ENCODE results near the gene ZNF74.

ZNF74 gene

DNA sequence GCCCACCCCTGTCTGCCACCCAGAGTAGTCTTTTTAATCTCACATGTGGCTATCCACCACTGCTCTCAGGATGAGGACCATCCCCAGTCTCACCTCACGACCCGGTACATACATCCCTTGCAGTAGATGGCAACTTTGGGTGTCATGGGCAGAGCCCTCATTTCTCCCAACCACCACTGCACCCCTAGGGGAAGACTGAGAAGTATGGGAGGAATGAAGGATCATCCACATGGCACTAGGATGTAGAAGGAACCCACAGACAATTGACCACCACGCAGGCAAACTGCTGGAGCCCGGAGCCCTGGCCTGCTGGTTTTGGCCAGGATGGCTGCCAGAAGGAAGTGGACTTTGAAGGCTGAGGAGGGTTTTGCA is 45.6 kb downstream of the ZNF74 start:
- no peak overlapping the region for H3K4me3 ChIP-seq (ENCODE audit: low read depth, low read length)
- TF ChIP-seq, protein P1, sequence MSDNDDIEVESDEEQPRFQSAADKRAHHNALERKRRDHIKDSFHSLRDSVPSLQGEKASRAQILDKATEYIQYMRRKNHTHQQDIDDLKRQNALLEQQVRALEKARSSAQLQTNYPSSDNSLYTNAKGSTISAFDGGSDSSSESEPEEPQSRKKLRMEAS (IDR thresholded peaks at IDR 0.05; ENCODE audit: low read depth, low read length): no peak
- TF ChIP-seq, protein P2, sequence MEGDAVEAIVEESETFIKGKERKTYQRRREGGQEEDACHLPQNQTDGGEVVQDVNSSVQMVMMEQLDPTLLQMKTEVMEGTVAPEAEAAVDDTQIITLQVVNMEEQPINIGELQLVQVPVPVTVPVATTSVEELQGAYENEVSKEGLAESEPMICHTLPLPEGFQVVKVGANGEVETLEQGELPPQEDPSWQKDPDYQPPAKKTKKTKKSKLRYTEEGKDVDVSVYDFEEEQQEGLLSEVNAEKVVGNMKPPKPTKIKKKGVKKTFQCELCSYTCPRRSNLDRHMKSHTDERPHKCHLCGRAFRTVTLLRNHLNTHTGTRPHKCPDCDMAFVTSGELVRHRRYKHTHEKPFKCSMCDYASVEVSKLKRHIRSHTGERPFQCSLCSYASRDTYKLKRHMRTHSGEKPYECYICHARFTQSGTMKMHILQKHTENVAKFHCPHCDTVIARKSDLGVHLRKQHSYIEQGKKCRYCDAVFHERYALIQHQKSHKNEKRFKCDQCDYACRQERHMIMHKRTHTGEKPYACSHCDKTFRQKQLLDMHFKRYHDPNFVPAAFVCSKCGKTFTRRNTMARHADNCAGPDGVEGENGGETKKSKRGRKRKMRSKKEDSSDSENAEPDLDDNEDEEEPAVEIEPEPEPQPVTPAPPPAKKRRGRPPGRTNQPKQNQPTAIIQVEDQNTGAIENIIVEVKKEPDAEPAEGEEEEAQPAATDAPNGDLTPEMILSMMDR (IDR thresholded peaks at IDR 0.05; ENCODE audit: low read depth, low read length): no peak
- TF ChIP-seq MYC (IDR thresholded peaks at IDR 0.05; ENCODE audit: low read depth, low read length) (no peak), POLR2A (IDR thresholded peaks at IDR 0.05; ENCODE audit: extremely low read depth, insufficient read length) (no peak)
- DNase-seq (ENCODE audit: low read depth): no peak

DNA sequence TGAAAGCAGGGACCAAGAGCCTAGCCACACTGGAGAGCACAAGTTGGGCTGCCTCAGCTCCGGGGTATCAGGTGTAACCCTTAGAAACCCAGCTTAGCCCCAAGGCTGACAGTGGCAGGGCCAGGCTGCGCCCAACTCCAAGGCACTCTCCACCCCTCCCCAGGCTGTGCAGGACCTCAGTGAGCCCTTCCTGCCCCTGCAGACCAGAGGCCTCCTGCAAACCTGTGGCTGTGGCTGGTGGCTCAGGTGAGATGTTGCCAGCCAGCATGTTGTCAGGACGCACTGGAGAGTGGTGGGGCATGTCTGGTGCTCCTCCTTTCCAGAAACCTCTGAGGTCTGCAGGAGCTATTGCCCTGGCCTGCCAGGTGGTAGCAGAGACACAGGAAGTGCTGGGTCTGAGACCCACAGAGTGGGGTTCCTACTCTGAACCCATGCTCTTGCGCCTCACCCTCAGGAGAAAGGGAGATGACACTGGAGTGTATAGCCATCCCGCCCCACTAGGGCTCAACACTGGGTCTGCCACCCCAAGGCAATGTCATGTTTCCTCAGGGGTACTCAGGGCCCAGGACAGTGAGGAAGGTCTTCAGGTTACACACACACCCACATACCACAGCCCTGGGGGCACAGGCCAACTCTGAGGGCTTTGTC is 46.1 kb downstream of the ZNF74 start:
- TF ChIP-seq, protein P2 (IDR thresholded peaks at IDR 0.05; ENCODE audit: low read depth, low read length): no peak
- TF ChIP-seq POLR2A (IDR thresholded peaks at IDR 0.05; ENCODE audit: extremely low read depth, insufficient read length) (no peak), MYC (IDR thresholded peaks at IDR 0.05; ENCODE audit: low read depth, low read length) (no peak)
- TF ChIP-seq, protein P1 (IDR thresholded peaks at IDR 0.05; ENCODE audit: low read depth, low read length): no peak
- no peak overlapping the region for H3K4me3 ChIP-seq (ENCODE audit: low read depth, low read length)
- no peak for DNase-seq (ENCODE audit: low read depth)

DNA sequence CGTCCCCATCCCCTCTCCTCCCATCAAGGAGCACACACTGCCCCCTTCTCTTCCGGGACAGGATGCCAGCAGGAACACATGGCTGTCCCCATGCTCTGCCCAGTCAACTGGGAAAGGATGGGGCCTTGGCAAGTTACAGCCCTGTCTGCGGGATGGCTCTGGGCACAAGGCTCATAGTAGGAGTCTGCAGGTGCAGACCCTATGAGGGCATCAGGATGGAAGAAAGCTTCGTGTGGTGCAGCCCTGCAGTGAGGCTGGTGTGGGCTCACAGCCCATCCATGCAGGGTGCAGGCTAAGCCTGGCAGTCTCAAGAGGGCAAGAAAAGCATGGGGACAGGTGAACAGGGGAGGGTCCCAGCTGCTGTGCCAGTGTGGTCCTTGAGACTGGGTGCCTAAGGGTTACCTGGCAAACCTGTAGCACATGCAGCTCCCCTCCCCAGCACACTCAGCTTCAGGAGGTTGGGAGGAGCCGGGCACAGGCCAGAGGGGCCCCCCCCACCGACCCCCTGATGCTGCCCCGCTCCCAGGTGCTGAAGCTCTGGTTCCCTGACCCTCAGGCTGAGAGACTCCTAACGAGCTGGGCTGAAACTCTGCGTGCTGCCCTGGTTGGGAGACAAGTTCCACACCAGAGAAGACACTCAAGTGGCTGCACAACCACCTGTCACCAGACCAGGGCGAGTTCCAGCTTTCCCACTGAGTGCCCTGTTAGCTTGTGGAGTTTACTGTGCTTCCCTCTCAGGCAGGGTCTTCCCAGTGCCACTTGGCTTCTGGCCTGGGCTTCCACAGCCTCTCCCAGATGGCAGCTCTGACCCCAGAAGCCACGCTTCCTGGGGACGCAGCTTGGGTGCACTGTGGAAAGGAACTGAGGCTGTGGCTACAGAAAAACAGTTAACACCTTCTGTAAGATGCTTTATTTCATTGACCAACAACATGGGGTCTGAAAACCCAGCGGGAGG is 47.0 kb downstream of the ZNF74 start:
- no peak overlapping the region for H3K4me3 ChIP-seq (ENCODE audit: low read depth, low read length)
- TF ChIP-seq, protein P1 (IDR thresholded peaks at IDR 0.05; ENCODE audit: low read depth, low read length): no peak
- TF ChIP-seq POLR2A (IDR thresholded peaks at IDR 0.05; ENCODE audit: extremely low read depth, insufficient read length): no peak
- TF ChIP-seq MYC (IDR thresholded peaks at IDR 0.05; ENCODE audit: low read depth, low read length): no peak
- no peak for DNase-seq (ENCODE audit: low read depth)

DNA sequence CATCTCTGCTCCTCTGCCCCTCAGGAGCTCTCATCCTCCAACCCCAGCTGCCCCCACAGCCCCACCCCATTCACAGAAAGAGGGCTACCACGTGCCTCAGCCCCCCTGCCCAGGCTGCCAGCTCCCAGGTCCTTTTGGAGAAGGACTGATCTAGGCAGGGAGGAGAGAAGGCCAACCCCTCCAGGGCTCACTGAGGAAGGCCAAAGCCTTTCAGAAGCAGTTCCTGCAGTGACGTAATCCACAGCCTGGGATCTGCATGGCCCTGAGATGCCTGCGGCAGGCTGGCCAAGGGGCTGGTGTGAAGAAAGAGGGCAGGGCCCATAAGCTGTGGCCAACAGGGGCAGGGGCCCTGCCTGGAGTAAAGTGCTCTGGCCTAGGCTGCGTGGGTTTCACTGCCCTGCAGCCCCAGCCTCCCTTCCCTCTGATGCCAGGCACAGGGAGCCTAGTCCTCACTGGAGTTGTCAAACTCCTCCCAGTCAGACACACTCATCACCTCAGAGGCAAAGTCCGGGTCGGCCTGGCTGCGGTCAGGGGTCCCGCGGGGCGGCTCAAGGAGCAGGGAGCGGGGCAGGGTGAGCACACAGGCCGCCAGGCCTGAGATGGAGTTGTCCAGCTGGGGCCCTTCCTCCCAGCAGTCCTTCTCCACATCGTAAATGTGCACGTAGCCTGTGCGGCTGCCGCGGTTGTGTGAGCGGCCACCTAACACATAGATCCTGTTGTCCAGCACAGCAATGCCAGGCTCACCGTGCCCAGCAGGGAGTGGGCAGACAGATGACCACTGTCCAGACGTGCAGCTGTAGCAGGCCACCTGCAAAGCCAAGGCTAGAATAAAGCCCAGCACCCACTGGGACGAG is 47.9 kb downstream of the ZNF74 start:
- H3K4me3 ChIP-seq (ENCODE audit: low read depth, low read length): no peak overlapping the region
- TF ChIP-seq MYC (IDR thresholded peaks at IDR 0.05; ENCODE audit: low read depth, low read length) (no peak), POLR2A (IDR thresholded peaks at IDR 0.05; ENCODE audit: extremely low read depth, insufficient read length) (no peak)
- no peak for DNase-seq (ENCODE audit: low read depth)

DNA sequence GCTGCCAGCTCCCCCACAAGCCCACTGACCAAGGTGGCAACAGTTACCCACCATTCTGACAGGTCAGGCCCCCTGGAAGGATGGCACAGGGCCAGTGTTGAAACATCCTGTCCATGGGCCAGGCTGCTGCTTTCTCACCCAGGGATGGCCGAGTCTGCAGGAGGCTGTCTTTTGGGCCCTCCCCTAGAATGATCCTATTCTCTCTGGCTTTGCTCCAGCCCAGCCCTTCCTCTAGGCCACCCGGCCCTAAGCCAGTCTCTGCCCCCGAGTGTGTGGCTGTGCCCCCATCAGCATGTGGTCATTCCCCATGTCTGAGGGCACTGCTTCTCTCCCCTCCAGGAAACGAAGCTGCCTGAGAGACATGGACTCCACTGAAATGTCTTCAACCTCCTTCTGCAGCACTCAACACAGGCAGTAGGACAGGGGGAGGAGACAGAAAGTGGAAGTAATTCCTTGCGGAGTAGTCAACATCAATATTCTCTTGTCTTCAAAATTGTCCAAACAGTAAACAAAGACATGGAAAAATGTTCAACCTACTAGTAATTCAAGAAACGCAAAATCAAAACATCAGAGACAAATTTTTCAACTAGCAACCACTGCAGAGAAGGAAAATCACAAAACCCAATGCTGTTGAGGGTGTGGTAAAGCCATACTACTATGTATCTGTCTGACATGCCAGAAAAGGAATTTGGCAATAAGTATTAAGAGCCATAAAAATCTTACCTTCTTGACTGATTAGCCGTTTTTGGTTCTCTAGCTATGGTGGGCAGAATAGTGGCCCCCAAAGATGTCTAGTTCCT is 48.7 kb downstream of the ZNF74 start:
- TF ChIP-seq, protein P2 (IDR thresholded peaks at IDR 0.05; ENCODE audit: low read depth, low read length): no peak
- TF ChIP-seq, protein P1 (IDR thresholded peaks at IDR 0.05; ENCODE audit: low read depth, low read length): no peak
- TF ChIP-seq MYC (IDR thresholded peaks at IDR 0.05; ENCODE audit: low read depth, low read length): no peak
- no peak for TF ChIP-seq POLR2A (IDR thresholded peaks at IDR 0.05; ENCODE audit: extremely low read depth, insufficient read length)
- no peak for DNase-seq (ENCODE audit: low read depth)
- no peak overlapping the region for H3K4me3 ChIP-seq (ENCODE audit: low read depth, low read length)

DNA sequence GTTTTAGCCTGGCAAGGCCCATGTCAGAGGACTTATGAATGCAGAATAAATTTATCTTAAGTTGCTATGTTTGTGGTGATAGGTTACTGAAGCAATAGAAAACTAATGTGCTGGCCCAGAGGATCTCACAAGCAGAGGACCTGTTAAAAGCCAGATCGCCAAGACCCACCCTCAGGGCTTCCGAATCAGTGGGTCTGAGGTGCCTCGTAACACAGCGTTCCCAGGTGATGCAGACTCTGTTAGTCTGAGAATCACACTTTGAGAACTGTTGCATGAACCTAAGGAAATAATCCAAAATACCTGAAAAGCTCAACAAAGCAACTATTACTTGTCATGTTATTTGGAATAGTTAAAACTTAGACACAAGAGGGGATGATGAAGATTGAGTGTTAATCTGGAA is 50.4 kb downstream of the ZNF74 start:
- DNase-seq (ENCODE audit: low read depth): no peak
- H3K4me3 ChIP-seq (ENCODE audit: low read depth, low read length): no peak overlapping the region
- TF ChIP-seq, protein P2 (IDR thresholded peaks at IDR 0.05; ENCODE audit: low read depth, low read length): no peak
- TF ChIP-seq, protein P1 (IDR thresholded peaks at IDR 0.05; ENCODE audit: low read depth, low read length): no peak
- TF ChIP-seq POLR2A (IDR thresholded peaks at IDR 0.05; ENCODE audit: extremely low read depth, insufficient read length) (no peak), MYC (IDR thresholded peaks at IDR 0.05; ENCODE audit: low read depth, low read length) (no peak)
